Uterus (tissue), 2 donors: Measurements from ENCODE around the gene UNKL.

Experiments used
- POLR2A ChIP-seq, 2 donors: fragments of 450-650 bp; IDR thresholded peaks; one replicate each; pipeline ENCODE4 v1.6.1; 2016; ENCODE audit warnings: antibody characterized with exemption in 2 of 2, mild to moderate bottlenecking in 1 of 2, moderate library complexity in 1 of 2
- TF ChIP-seq, protein P1 (sequence below), 4 experiments: fragments of 200-600 bp in 2 of 4; fragments of 450-650 bp in 2 of 4; sonication (generic) in 2 of 4; IDR thresholded peaks; one replicate each; pipeline ENCODE4 v1.5.1; 2016 to 2019; ENCODE audit warnings: antibody characterized with exemption in 4 of 4, mild to moderate bottlenecking in 2 of 4, moderate library complexity in 1 of 4

GRCh38 chr16:1380195-1380594 lies 34.3 kb downstream of the UNKL start:
- TF ChIP-seq, protein P1, sequence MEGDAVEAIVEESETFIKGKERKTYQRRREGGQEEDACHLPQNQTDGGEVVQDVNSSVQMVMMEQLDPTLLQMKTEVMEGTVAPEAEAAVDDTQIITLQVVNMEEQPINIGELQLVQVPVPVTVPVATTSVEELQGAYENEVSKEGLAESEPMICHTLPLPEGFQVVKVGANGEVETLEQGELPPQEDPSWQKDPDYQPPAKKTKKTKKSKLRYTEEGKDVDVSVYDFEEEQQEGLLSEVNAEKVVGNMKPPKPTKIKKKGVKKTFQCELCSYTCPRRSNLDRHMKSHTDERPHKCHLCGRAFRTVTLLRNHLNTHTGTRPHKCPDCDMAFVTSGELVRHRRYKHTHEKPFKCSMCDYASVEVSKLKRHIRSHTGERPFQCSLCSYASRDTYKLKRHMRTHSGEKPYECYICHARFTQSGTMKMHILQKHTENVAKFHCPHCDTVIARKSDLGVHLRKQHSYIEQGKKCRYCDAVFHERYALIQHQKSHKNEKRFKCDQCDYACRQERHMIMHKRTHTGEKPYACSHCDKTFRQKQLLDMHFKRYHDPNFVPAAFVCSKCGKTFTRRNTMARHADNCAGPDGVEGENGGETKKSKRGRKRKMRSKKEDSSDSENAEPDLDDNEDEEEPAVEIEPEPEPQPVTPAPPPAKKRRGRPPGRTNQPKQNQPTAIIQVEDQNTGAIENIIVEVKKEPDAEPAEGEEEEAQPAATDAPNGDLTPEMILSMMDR (IDR thresholded peaks at IDR 0.05): no peak
- TF ChIP-seq POLR2A (IDR thresholded peaks at IDR 0.05): no peak
